ENCODE measurements around the gene KDM1A.

DNA sequence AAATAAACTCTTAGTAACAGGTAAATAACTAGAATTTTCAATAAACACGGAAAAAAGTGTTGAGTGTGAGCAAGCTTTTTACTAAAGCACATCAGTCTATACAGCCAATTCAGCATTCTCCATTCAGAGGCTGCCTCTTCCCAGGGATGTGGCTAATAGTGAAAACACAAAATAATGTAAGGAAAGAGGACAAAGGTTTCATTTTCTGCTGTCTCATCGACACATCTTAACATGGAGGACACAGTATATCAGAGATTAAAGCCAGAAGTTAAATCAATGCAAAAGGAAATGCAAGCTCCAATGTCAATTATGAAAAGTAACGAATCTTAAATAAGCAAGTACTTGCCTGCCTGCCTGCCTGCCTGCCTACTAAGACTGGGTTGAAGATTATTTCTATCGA lies 106.2 kb downstream of the KDM1A start:
- TF ChIP-seq EP300 (IDR thresholded peaks at IDR 0.05; ENCODE audit: borderline replicate concordance in 1 of 2, control insufficient read depth in 1 of 2, low read depth in 2 of 2, low read length in 2 of 2) (no peak), NFYA (IDR thresholded peaks at IDR 0.05; ENCODE audit: borderline replicate concordance, low read depth, low read length) (no peak), CREB1 (IDR thresholded peaks at IDR 0.05; ENCODE audit: low read depth) (no peak), ZNF274 (IDR thresholded peaks at IDR 0.05; ENCODE audit: insufficient read depth, insufficient read length) (no peak), POLR2AphosphoS5 (IDR thresholded peaks at IDR 0.05; ENCODE audit: low read length) (no peak), EZH2 (IDR thresholded peaks at IDR 0.05; ENCODE audit: borderline replicate concordance, control insufficient read depth, low read depth, low read length) (no peak)
- TF ChIP-seq, protein P1, sequence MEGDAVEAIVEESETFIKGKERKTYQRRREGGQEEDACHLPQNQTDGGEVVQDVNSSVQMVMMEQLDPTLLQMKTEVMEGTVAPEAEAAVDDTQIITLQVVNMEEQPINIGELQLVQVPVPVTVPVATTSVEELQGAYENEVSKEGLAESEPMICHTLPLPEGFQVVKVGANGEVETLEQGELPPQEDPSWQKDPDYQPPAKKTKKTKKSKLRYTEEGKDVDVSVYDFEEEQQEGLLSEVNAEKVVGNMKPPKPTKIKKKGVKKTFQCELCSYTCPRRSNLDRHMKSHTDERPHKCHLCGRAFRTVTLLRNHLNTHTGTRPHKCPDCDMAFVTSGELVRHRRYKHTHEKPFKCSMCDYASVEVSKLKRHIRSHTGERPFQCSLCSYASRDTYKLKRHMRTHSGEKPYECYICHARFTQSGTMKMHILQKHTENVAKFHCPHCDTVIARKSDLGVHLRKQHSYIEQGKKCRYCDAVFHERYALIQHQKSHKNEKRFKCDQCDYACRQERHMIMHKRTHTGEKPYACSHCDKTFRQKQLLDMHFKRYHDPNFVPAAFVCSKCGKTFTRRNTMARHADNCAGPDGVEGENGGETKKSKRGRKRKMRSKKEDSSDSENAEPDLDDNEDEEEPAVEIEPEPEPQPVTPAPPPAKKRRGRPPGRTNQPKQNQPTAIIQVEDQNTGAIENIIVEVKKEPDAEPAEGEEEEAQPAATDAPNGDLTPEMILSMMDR (IDR thresholded peaks at IDR 0.05 in 2 of 3, conservative IDR thresholded peaks at IDR 0.05 in 1 of 3; ENCODE audit: control insufficient read depth in 2 of 3, extremely low read depth in 1 of 3, insufficient read depth in 1 of 3, low read depth in 3 of 3, low read length in 3 of 3): no peak
- TF ChIP-seq, protein P2, sequence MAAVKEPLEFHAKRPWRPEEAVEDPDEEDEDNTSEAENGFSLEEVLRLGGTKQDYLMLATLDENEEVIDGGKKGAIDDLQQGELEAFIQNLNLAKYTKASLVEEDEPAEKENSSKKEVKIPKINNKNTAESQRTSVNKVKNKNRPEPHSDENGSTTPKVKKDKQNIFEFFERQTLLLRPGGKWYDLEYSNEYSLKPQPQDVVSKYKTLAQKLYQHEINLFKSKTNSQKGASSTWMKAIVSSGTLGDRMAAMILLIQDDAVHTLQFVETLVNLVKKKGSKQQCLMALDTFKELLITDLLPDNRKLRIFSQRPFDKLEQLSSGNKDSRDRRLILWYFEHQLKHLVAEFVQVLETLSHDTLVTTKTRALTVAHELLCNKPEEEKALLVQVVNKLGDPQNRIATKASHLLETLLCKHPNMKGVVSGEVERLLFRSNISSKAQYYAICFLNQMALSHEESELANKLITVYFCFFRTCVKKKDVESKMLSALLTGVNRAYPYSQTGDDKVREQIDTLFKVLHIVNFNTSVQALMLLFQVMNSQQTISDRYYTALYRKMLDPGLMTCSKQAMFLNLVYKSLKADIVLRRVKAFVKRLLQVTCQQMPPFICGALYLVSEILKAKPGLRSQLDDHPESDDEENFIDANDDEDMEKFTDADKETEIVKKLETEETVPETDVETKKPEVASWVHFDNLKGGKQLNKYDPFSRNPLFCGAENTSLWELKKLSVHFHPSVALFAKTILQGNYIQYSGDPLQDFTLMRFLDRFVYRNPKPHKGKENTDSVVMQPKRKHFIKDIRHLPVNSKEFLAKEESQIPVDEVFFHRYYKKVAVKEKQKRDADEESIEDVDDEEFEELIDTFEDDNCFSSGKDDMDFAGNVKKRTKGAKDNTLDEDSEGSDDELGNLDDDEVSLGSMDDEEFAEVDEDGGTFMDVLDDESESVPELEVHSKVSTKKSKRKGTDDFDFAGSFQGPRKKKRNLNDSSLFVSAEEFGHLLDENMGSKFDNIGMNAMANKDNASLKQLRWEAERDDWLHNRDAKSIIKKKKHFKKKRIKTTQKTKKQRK (IDR thresholded peaks at IDR 0.05; ENCODE audit: low read depth, low read length): no peak
- TF ChIP-seq, protein P3, sequence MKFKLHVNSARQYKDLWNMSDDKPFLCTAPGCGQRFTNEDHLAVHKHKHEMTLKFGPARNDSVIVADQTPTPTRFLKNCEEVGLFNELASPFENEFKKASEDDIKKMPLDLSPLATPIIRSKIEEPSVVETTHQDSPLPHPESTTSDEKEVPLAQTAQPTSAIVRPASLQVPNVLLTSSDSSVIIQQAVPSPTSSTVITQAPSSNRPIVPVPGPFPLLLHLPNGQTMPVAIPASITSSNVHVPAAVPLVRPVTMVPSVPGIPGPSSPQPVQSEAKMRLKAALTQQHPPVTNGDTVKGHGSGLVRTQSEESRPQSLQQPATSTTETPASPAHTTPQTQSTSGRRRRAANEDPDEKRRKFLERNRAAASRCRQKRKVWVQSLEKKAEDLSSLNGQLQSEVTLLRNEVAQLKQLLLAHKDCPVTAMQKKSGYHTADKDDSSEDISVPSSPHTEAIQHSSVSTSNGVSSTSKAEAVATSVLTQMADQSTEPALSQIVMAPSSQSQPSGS (IDR thresholded peaks at IDR 0.05; ENCODE audit: low read length): no peak
- TF ChIP-seq, protein P4, sequence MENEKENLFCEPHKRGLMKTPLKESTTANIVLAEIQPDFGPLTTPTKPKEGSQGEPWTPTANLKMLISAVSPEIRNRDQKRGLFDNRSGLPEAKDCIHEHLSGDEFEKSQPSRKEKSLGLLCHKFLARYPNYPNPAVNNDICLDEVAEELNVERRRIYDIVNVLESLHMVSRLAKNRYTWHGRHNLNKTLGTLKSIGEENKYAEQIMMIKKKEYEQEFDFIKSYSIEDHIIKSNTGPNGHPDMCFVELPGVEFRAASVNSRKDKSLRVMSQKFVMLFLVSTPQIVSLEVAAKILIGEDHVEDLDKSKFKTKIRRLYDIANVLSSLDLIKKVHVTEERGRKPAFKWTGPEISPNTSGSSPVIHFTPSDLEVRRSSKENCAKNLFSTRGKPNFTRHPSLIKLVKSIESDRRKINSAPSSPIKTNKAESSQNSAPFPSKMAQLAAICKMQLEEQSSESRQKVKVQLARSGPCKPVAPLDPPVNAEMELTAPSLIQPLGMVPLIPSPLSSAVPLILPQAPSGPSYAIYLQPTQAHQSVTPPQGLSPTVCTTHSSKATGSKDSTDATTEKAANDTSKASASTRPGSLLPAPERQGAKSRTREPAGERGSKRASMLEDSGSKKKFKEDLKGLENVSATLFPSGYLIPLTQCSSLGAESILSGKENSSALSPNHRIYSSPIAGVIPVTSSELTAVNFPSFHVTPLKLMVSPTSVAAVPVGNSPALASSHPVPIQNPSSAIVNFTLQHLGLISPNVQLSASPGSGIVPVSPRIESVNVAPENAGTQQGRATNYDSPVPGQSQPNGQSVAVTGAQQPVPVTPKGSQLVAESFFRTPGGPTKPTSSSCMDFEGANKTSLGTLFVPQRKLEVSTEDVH (IDR thresholded peaks at IDR 0.05; ENCODE audit: low read depth, partially characterized antibody): no peak

Data from GM12878 (cell line).